Keratinocyte (primary cell): Measurements from ENCODE around the gene TTPAL. TPM values are rescaled to one million over a fixed set of nuclear protein-coding genes. Genes with fewer than 3 reads are reported as not detected.

Source experiments
- DNase-seq: peaks from one replicate; pipeline ENCODE4 v3.0.0-alpha.2; 2011; ENCODE audit warnings: low read depth, missing footprints, low spot score
- FAIRE-seq: peaks from 2 replicates; lab custom pipeline; 2011; peaks lifted over from hg19 to GRCh38; lab: Jason Lieb, UNC
- H2AFZ ChIP-seq: 2 replicates; pipeline ENCODE4 v1.6.0; 2012; ENCODE audit warnings: low read length, control low read depth, inconsistent platforms; ENCODE audit not compliant: control insufficient read depth
- H3K27ac ChIP-seq: 2 replicates; pipeline ENCODE4 v1.5.1; 2011; ENCODE audit warnings: low read length; ENCODE audit not compliant: control insufficient read depth, insufficient read depth
- H3K27me3 ChIP-seq: 3 replicates; pipeline ENCODE4 v1.6.0; 2011; ENCODE audit warnings: low read length; ENCODE audit not compliant: control insufficient read depth, insufficient read depth; ENCODE audit errors: extremely low read depth
- H3K36me3 ChIP-seq, 2 experiments: 2 replicates in 1 of 2; 3 replicates in 1 of 2; pipeline ENCODE4 v1.5.1; 2011; ENCODE audit warnings: low read length in 2 of 2, mild to moderate bottlenecking in 1 of 2; ENCODE audit not compliant: control insufficient read depth in 2 of 2, insufficient read depth in 2 of 2; ENCODE audit errors: extremely low read depth in 1 of 2
- H3K4me1 ChIP-seq: 3 replicates; pipeline ENCODE4 v1.5.1; 2011; ENCODE audit warnings: low read length; ENCODE audit not compliant: control insufficient read depth, insufficient read depth; ENCODE audit errors: extremely low read depth
- H3K4me2 ChIP-seq: 3 replicates; pipeline ENCODE4 v1.6.0; 2011; ENCODE audit warnings: low read depth, low read length; ENCODE audit not compliant: control insufficient read depth, insufficient read depth; ENCODE audit errors: extremely low read depth
- H3K4me3 ChIP-seq, 3 experiments: fragments of 200-600 bp in 1 of 3; sonication (generic) in 1 of 3; 2 replicates in 2 of 3; 3 replicates in 1 of 3; pipeline ENCODE4 v1.5.1; 2011 to 2016; ENCODE audit warnings: low read length in 3 of 3, mild to moderate bottlenecking in 3 of 3, control low read depth in 2 of 3, inconsistent platforms in 1 of 3, low read depth in 1 of 3, mixed read lengths in 1 of 3, mixed run types in 1 of 3, moderate library complexity in 1 of 3; ENCODE audit not compliant: control insufficient read depth in 2 of 3, insufficient read depth in 2 of 3; ENCODE audit errors: extremely low read depth in 1 of 3
- H3K79me2 ChIP-seq: 2 replicates; pipeline ENCODE4 v1.6.0; 2012; ENCODE audit warnings: low read length; ENCODE audit not compliant: control insufficient read depth, insufficient read depth
- H3K9ac ChIP-seq: 3 replicates; pipeline ENCODE4 v1.6.0; 2011; ENCODE audit warnings: low read length; ENCODE audit not compliant: control insufficient read depth, insufficient read depth; ENCODE audit errors: extremely low read depth
- H3K9me1 ChIP-seq: 3 replicates; pipeline ENCODE4 v1.6.0; 2011; ENCODE audit warnings: low read length; ENCODE audit not compliant: control insufficient read depth, insufficient read depth; ENCODE audit errors: extremely low read depth
- H3K9me3 ChIP-seq: 2 replicates; pipeline ENCODE4 v1.5.1; 2012; ENCODE audit warnings: low read depth, low read length; ENCODE audit not compliant: control insufficient read depth
- H4K20me1 ChIP-seq: 3 replicates; pipeline ENCODE4 v1.6.0; 2011; ENCODE audit warnings: low read length; ENCODE audit not compliant: control insufficient read depth, insufficient read depth; ENCODE audit errors: extremely low read depth
- EZH2 ChIP-seq: IDR thresholded peaks from one replicate; pipeline ENCODE4 v1.6.1; 2012; ENCODE audit warnings: inconsistent platforms, mild to moderate bottlenecking, low read length, moderate library complexity
- dilution Hi-C: fragments of 300-500 bp; cut with MboI; formaldehyde crosslinking; loops from one replicate; pipeline ENCODE4 v1.7.0; 2020; ENCODE audit warnings: low sequenced_read_pairs; ENCODE audit not compliant: extremely low pct_ligation_motif_present
- polyA plus RNA-seq, 5 experiments: library from polyadenylated mRNA; depleted of rRNA in 3 of 5; stranded (reverse) in 3 of 5; stranded (forward) in 1 of 5; unstranded in 1 of 5; fragments of >200 nt; gene quantifications; 1 replicate in 1 of 5; 2 replicates in 3 of 5; 3 replicates in 1 of 5; pipeline versions ENCODE4 v1.2.1 to v1.2.3, GENCODE V29; 2011 to 2012; ENCODE audit warnings: missing spikeins in 2 of 5, low read depth in 1 of 5, low replicate concordance in 1 of 5
- TF ChIP-seq, protein P1 (sequence below), 3 experiments: IDR thresholded peaks in 1 of 3; conservative IDR thresholded peaks in 1 of 3; optimal IDR thresholded peaks in 1 of 3; 2 replicates in 2 of 3; 3 replicates in 1 of 3; pipeline versions ENCODE3 to v1.5.1; 2011; ENCODE audit warnings: low read length in 3 of 3, mild to moderate bottlenecking in 3 of 3, moderate library complexity in 2 of 3, control low read depth in 1 of 3, inconsistent platforms in 1 of 3; ENCODE audit not compliant: insufficient read depth in 2 of 3; ENCODE audit errors: extremely low read depth in 1 of 3

The TTPAL gene
- polyA plus RNA-seq, 1 donor (not counting 4 experiments of a cell fraction or from before 2014, with no cell fraction given): 20.0 TPM

DNA sequence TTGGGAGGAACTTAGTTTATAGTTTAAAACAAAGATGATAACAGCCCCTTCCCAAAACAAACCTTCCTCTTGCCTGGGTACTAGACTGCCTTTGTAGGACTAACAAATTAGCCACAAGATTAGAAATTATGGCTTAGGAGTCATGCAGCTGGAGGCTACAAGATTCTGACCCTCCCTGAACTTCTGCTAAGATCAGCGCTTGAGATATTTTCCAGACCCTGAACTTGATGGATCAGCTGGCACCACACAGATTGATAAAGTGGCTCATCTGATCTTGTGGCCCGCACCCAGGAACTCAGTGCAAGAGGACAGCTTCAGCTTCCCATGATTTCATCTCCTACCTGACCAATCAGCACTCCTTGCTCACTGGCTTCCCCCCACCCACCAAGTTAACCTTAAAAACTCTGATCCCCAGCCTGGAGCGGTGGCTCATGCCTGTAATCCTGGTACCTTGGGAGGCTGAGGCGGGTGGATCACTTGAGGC is 52.1 kb downstream of the TTPAL start:
- Histone ChIP-seq H3K9me1 (no peaks in the 10 kb centered on the region), H3K4me1 (peaks cover 17% of the 10 kb centered on the region), H4K20me1 (no peaks in the 10 kb centered on the region), H3K4me3 (no peak overlapping the region), H3K27ac (no peak overlapping the region), H3K36me3 (no peaks in the 10 kb centered on the region), H3K9ac (no peak overlapping the region), H3K9me3 (peaks cover 2% of the 10 kb centered on the region), H3K79me2 (no peaks in the 10 kb centered on the region), H3K4me2 (no peak overlapping the region), H3K27me3 (no peaks in the 10 kb centered on the region), H2AFZ (no peak overlapping the region)
- dilution Hi-C loops: no loop called here
- DNase-seq (no peak), FAIRE-seq (no peak)
- TF ChIP-seq, protein P1, sequence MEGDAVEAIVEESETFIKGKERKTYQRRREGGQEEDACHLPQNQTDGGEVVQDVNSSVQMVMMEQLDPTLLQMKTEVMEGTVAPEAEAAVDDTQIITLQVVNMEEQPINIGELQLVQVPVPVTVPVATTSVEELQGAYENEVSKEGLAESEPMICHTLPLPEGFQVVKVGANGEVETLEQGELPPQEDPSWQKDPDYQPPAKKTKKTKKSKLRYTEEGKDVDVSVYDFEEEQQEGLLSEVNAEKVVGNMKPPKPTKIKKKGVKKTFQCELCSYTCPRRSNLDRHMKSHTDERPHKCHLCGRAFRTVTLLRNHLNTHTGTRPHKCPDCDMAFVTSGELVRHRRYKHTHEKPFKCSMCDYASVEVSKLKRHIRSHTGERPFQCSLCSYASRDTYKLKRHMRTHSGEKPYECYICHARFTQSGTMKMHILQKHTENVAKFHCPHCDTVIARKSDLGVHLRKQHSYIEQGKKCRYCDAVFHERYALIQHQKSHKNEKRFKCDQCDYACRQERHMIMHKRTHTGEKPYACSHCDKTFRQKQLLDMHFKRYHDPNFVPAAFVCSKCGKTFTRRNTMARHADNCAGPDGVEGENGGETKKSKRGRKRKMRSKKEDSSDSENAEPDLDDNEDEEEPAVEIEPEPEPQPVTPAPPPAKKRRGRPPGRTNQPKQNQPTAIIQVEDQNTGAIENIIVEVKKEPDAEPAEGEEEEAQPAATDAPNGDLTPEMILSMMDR (optimal IDR thresholded peaks at IDR 0.05 in 1 of 3, IDR thresholded peaks at IDR 0.05 in 1 of 3, conservative IDR thresholded peaks at IDR 0.05 in 1 of 3; ENCODE audit: extremely low read depth in 1 of 3, insufficient read depth in 2 of 3, low read length in 3 of 3): no peak
- no peak for TF ChIP-seq EZH2

DNA sequence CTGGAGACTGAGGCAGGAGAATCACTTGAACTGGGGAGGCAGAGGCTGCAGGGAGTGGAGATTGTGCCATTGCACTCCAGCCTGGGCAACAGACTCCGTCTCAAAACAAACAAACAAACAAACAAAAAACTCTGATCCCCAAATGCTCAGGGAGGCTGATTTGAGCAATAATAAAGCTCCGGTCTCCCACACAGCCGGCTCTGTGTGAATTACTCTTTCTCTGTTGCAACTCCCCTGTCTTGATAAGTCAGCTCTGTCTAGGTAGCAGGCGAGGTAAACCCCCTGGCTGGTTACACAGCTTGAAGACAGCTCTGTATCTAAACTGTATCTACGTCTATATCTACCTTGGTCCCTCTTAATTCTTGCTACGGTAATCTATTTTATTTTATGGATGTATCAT is 52.6 kb downstream of the TTPAL start:
- dilution Hi-C loops: no loop called here
- Histone ChIP-seq H2AFZ (no peak overlapping the region), H3K79me2 (no peaks in the 10 kb centered on the region), H3K36me3 (no peaks in the 10 kb centered on the region), H3K4me1 (peaks cover 18% of the 10 kb centered on the region), H3K9ac (no peak overlapping the region), H3K9me3 (peaks cover 2% of the 10 kb centered on the region), H3K4me2 (no peak overlapping the region), H3K27me3 (no peaks in the 10 kb centered on the region), H4K20me1 (no peaks in the 10 kb centered on the region), H3K27ac (no peak overlapping the region), H3K9me1 (no peaks in the 10 kb centered on the region), H3K4me3 (no peak overlapping the region)
- FAIRE-seq (no peak), DNase-seq (no peak)
- no peak for TF ChIP-seq EZH2
- TF ChIP-seq, protein P1 (optimal IDR thresholded peaks at IDR 0.05 in 1 of 3, IDR thresholded peaks at IDR 0.05 in 1 of 3, conservative IDR thresholded peaks at IDR 0.05 in 1 of 3; ENCODE audit: extremely low read depth in 1 of 3, insufficient read depth in 2 of 3, low read length in 3 of 3): no peak
